NCI-H2081 treated with DMSO at 0.1 percent for 48 hours (cell line): Measurements from ENCODE around the gene NID1.
"Not testable (repeated sequence)": the region's sequence is repeated elsewhere in the genome, so short reads cannot be mapped to it uniquely, and the experiment has no call there.

Experiments used
- DNase-seq: peaks from one replicate; lab custom pipeline; 2025; lab: John Stamatoyannopoulos, UW

The NID1 gene

DNA sequence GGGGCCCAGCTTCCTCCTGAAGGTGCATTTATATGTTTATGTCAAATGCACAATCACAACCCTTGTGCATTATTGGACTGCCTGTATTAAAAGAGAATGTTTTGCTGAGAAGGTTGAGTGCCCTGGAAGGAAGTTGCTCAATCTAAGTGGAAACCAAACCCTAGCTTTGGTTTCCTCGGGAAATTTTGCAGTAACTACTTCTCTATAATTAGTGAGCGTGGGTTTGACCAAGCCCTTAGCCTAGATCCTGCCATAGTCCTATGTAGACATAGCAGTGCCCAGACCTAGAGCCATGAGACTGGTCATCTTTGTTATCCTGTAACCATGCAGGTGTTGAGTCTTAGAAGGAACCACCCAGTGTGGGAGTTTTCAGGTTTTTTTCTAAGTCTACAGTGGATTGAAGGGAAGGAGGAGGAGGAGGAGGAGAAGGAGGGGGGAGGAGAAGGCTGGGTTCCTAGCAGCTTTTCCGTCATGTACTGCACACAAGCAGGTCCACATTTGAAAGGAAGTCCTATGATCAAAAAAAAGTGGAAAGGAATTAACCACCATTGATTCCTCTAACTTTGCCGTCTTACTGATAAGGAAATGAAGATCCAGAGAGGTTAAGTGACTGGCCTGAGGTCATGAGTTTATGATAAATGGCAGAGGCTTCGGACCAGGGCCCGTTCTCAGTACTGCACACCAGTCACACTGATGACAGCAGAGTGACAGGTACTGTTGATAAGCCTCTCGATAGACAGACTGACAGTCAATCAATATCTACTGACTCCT, 126.0 kb downstream of the NID1 start:
- no peak for DNase-seq

DNA sequence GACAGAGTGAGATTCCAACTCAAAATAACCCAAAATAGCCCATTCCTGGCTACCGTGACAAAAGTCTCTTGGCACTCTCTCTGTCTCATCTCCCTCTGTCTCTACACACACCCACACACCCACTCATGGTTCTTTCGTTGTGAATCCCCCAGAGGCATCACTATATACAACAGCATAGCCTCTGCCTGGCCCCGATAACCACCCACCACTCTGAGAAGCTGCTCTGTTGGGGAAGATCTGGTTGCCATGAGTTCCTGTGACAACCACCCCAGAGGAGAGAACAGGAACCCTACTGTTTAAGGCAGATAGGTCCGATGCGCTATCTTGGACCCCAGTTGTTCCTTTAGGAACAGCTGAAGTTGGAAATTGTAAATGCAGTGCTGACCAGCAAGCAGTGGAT, 127.8 kb downstream of the NID1 start:
- DNase-seq = no peak

DNA sequence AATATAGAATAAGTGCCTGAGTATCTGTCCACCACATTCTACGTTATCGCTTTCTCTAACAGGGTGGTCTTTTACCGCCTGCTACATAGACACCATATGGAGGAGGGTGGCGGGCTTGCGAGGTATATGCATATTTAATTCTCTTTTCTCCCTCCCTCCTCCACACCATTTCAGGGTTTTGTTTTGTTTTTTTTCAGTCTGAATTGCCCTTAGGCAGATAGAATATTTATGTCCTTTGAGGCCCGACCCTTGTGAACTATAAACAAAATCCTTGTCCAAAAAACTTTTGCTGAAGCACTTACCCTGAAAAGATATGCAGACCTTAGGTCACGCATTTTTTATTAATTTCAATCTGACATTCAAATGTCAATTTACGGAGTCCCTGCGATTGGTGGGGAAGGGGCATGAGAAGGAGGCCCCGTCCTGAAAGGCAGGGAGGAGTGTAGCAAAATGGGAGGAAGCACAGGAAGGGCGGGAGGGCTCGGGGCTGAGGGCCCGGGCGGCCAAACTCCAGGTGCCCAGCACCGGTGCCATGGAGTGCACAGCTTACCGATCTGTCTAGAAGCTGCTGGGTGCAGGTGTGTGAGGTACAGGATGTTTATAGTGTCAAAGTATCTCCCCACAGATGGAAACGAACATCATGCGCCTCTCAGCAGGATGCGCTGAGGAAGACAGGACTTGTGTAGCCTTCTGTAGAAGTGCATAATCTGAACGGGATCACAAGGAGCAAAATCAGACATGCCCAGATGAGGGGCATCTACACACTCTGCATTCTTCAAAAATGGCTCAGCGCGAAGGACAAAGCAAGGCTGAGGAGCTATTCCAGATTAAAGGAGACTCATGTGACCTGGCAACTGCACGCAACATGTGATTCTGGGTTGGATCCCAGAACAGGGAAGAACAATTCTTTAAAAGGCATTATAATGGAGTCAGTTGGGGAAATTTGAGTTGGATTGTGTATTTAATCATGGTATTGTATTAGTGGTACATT, 129.4 kb downstream of the NID1 start:
- no peak for DNase-seq

DNA sequence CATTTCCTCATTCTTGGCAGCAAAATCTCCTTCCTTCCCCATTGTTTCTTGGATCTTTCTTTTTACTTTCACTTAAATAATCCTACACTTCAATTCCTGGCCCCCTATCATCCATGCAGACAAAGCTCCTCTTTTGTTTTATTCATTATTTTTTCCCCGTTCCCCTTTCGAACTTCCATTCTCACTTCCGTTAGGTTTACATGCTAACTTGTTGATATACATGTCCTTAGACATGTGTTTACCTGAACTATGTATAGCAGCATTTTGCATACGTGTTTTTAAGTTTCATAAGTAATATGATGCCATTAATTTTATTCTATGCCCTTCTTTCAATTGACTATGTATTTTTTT, 131.1 kb downstream of the NID1 start:
- no peak for DNase-seq

DNA sequence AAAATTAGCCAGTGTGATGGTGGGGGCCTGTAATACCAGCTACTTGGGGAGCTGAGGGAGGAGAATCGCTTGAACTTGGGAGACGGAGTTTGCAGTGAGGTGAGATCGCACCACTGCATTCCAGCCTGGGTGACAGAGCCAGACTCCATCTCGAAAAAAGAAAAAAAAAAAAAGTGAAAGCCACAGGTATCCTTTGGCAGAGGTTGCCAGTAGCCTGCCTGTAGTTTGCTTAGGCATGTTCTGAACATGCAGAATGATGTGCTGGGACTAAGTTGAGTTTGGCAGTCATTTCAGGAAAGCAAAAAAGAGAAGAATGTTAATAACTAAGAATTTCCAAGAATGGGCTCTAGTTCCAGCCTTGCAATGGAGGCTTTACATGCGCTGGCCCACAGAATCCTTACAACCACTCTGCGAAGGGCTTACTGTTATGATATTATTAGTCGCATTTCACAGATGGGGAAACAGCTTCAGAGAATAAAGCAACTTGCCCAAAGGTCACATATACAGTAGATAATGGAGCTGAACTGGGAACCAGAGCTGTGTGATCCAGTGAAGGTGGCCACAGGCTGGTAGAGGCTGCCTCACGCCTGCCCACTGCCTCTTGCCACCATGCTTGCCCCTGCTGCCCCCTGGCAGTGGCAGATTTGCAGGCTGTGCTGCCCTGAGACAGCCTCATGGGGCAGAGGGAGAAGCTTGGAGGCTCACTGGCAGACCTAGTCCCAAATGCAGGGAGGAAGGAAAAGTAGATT, 131.7 kb downstream of the NID1 start:
- DNase-seq = no peak

DNA sequence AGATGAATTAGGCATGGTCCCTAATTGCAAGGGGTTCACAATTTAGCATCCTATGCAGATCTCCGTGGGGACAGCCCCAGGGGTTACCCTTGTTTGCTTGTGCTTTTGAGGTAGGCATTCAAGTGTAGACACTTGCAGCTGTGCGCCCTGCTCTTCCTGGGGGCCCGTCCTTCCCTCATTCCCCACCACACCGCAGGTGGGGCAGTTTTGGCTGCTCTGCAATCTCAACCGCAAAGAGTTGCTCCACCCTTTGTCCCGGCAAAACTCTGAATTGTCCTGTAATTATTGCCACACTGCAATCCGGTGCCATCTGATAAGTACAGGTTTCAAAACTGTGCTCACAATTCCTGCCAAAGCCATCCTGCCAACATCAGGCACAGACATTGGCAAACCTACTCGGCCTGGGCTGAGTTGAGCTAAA, 132.8 kb downstream of the NID1 start:
- no peak for DNase-seq

DNA sequence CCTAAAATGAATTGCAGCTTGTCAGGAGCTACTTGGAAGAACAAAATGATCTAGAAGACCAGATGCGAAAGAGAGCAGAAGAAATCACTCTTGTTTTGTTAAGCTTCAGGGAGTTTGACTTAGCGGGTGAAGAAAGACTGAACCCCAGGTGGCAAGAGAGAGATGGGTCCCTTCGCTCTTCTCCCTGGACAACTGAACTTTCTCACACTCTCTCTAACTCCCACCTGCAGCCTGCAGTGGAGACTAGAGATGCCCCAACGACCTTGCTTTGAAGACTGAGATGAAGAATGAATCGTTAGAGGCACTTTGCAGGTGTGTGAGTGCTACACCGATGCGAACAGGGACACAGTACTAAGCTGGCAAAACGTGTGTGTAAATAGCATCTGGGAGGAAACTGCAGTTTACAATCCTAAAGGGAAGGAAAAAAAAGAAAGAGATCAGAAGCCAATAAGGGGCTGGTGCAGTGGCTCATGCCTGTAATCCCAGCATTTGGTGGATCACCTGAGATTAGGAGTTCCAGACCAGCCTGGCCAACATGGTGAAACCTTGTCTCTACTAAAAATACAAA, 133.6 kb downstream of the NID1 start:
- DNase-seq = no peak

DNA sequence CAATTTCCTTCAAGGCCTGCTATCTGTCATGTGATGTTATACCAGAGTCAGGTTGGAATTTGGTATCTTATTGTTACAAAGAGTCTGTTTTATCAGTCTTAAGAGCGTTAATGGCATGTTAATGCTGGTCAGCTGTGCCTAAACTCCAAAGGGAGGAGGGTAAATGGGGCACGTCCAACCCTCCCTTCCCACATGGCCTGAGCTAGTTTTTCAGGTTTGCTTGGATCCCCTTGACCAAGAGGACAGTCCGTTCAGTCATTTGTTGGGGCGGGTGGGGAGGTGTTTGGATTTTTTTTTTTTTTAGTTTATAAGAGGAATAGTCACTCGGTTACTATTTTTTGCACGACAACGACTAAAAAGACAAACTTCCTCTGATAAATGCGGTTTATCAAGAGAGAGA, 134.3 kb downstream of the NID1 start:
- DNase-seq = no peak

DNA sequence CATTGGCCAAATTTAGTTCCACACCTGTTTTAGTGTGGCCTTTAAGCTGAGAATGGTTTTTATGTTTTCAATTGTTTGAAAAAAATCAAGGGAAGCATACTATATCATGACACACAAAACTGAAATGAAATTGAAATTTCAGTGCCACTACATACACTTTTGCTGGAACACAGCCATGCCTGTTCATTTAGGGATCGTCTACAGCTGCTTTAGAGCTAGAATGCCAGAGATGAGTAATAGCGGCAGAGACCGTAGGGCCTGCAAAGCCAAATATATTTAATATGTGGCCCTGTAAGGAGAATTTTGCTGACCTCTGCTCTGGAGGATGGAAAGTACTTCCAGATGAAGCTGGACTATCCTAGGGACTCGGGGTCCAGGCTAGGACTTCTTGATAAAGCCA, 135.7 kb downstream of the NID1 start:
- DNase-seq = no peak

DNA sequence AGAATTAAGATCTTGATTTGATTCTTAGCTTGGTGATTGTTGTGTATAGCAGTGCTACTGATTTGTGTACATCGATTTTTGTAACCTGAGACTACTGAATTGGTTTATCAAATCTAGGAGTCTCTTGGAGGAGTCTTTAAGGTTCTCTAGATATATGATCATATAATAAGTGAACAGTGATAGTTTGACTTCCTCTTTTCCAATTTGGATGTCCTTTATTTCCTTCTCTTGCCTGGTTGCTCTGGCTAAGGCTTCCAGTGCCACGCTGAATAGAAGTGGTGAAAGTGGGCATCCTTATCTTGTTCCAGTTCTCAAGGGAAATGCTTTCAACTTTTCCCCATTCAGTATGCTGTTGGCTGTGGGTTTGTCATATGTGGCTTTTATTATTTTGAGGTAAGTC, 136.7 kb downstream of the NID1 start:
- no peak for DNase-seq

DNA sequence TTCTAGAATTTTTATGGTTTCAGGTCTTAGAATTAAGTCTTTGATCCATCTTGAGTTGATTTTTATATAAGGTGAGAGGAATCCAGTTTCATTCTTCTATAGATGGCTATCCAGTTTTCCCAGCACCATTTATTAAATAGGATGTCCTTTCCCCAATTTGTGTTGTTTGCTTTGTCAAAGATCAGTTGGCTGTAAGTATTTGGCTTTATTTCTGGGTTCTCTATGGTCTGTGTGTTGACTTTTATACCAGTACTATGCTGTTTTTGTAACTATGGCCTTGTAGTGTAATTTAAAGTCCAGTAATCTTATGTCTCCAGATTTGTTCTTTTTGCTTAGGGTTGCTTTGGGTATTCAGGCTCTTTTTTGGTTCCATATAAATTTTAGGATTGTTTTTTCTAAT, 137.3 kb downstream of the NID1 start:
- DNase-seq = not testable (repeated sequence)
